H9 (cell line): ENCODE results near the gene TMED8. TPM values are rescaled to one million over a fixed set of nuclear protein-coding genes. Genes with fewer than 3 reads are reported as not detected.

Experiments used
- DNase-seq: peaks from one replicate; pipeline ENCODE4 v3.0.0-alpha.2; 2017
- H2AFZ ChIP-seq: one replicate; pipeline ENCODE4 v1.6.1; 2013; ENCODE audit warnings: mild to moderate bottlenecking, low read length, control low read depth, moderate library complexity
- H2AK5ac ChIP-seq: 2 replicates; pipeline ENCODE4 v1.6.1; 2013; ENCODE audit warnings: low read length, control low read depth, mixed read lengths; ENCODE audit not compliant: insufficient read length
- H2BK120ac ChIP-seq: one replicate; pipeline ENCODE4 v1.6.1; 2013; ENCODE audit warnings: low read depth, mild to moderate bottlenecking, low read length, control low read depth, inconsistent platforms; ENCODE audit not compliant: poor library complexity, severe bottlenecking
- H2BK12ac ChIP-seq: 2 replicates; pipeline ENCODE4 v1.6.1; 2013; ENCODE audit warnings: low read length, control low read depth, mixed read lengths, low read depth; ENCODE audit not compliant: insufficient read length
- H2BK15ac ChIP-seq: 2 replicates; pipeline ENCODE4 v1.6.1; 2013; ENCODE audit warnings: low read depth, low read length, control low read depth
- H2BK20ac ChIP-seq: one replicate; pipeline ENCODE4 v1.6.1; 2013; ENCODE audit warnings: low read depth, mild to moderate bottlenecking, low read length, control low read depth, inconsistent platforms; ENCODE audit not compliant: poor library complexity, severe bottlenecking
- H2BK5ac ChIP-seq: 2 replicates; pipeline ENCODE4 v1.6.1; 2013; ENCODE audit warnings: low read length, control low read depth, mixed read lengths; ENCODE audit not compliant: insufficient read length
- H3K14ac ChIP-seq: 2 replicates; pipeline ENCODE4 v1.6.1; 2013; ENCODE audit warnings: low read length, control low read depth; ENCODE audit not compliant: insufficient read depth
- H3K18ac ChIP-seq: 2 replicates; pipeline ENCODE4 v1.6.1; 2013; ENCODE audit warnings: low read depth, mild to moderate bottlenecking, mixed read lengths, low read length, control low read depth; ENCODE audit not compliant: insufficient read length
- H3K23ac ChIP-seq: 2 replicates; pipeline ENCODE4 v1.6.1; 2013; ENCODE audit warnings: low read length, control low read depth, mixed read lengths, low read depth; ENCODE audit not compliant: insufficient read length
- H3K23me2 ChIP-seq: 2 replicates; pipeline ENCODE4 v1.6.1; 2013; ENCODE audit warnings: low read depth, mild to moderate bottlenecking, mixed read lengths, low read length, control low read depth; ENCODE audit not compliant: insufficient read length, poor library complexity, severe bottlenecking
- H3K27ac ChIP-seq: 2 replicates; pipeline ENCODE4 v1.5.1; 2013; ENCODE audit warnings: low read length, control low read depth, mixed read lengths, low read depth; ENCODE audit not compliant: insufficient read length
- H3K27me3 ChIP-seq: 2 replicates; pipeline ENCODE4 v1.6.1; 2013; ENCODE audit warnings: low read length, control low read depth, inconsistent platforms; ENCODE audit not compliant: insufficient read depth
- H3K4ac ChIP-seq: 2 replicates; pipeline ENCODE4 v1.6.1; 2013; ENCODE audit warnings: low read depth, mild to moderate bottlenecking, control low read depth, inconsistent platforms, low read length, moderate library complexity
- H3K4me1 ChIP-seq: 2 replicates; pipeline ENCODE4 v1.6.1; 2013; ENCODE audit warnings: low read length, control low read depth, inconsistent platforms; ENCODE audit not compliant: insufficient read depth
- H3K4me2 ChIP-seq: 2 replicates; pipeline ENCODE4 v1.6.1; 2013; ENCODE audit warnings: low read length, control low read depth, mixed read lengths; ENCODE audit not compliant: insufficient read length, insufficient read depth
- H3K56ac ChIP-seq: 2 replicates; pipeline ENCODE4 v1.6.1; 2013; ENCODE audit warnings: low read depth, mild to moderate bottlenecking, mixed read lengths, low read length, control low read depth; ENCODE audit not compliant: insufficient read length
- H3K79me1 ChIP-seq: 2 replicates; pipeline ENCODE4 v1.6.1; 2013; ENCODE audit warnings: low read depth, mild to moderate bottlenecking, moderate library complexity, low read length, control low read depth, inconsistent platforms; ENCODE audit not compliant: insufficient read depth, poor library complexity, severe bottlenecking
- H3K79me2 ChIP-seq: 2 replicates; pipeline ENCODE4 v1.6.1; 2013; ENCODE audit warnings: low read length, control low read depth, inconsistent platforms; ENCODE audit not compliant: insufficient read depth
- H3K9ac ChIP-seq: 2 replicates; pipeline ENCODE4 v1.6.1; 2013; ENCODE audit warnings: low read length, control low read depth, mixed read lengths; ENCODE audit not compliant: insufficient read length; ENCODE audit errors: extremely low read depth
- H3K9me3 ChIP-seq: one replicate; pipeline ENCODE4 v1.6.1; 2013; ENCODE audit warnings: low read depth, low read length, inconsistent platforms; ENCODE audit not compliant: control insufficient read depth
- H3T11ph ChIP-seq: one replicate; pipeline ENCODE4 v1.6.1; 2013; ENCODE audit warnings: mild to moderate bottlenecking, low read length, control low read depth, inconsistent platforms
- H4K20me1 ChIP-seq: one replicate; pipeline ENCODE4 v1.6.1; 2013; ENCODE audit not compliant: control insufficient read depth, insufficient read length, insufficient read depth
- H4K5ac ChIP-seq: 2 replicates; pipeline ENCODE4 v1.6.1; 2013; ENCODE audit warnings: low read depth, mild to moderate bottlenecking, mixed read lengths, low read length, control low read depth; ENCODE audit not compliant: insufficient read length
- H4K8ac ChIP-seq: replicated peaks from 2 replicates; pipeline ENCODE4 v1.6.1; 2013; ENCODE audit warnings: low read length, control low read depth, mixed read lengths, low read depth; ENCODE audit not compliant: insufficient read length
- H4K91ac ChIP-seq: 2 replicates; pipeline ENCODE4 v1.6.1; 2013; ENCODE audit warnings: low read depth, mild to moderate bottlenecking, moderate library complexity, mixed read lengths, low read length, control low read depth; ENCODE audit not compliant: insufficient read length
- H3K27ac Mint-ChIP-seq, 3 experiments: 2 replicates in 2 of 3; 3 replicates in 1 of 3; pipeline ENCODE4 v1.8.0; 2020 to 2021; ENCODE audit warnings: mixed read lengths in 3 of 3, mild to moderate bottlenecking in 1 of 3, moderate library complexity in 1 of 3
- H3K27me3 Mint-ChIP-seq: 2 replicates; pipeline ENCODE4 v1.8.0; 2021; ENCODE audit warnings: low read depth, mild to moderate bottlenecking, moderate library complexity, mixed read lengths
- H3K36me3 Mint-ChIP-seq, 3 experiments: 2 replicates in 2 of 3; 3 replicates in 1 of 3; pipeline ENCODE4 v1.8.0; 2020 to 2021; ENCODE audit warnings: low read depth in 3 of 3, mixed read lengths in 3 of 3; ENCODE audit not compliant: insufficient read depth in 1 of 3
- H3K4me1 Mint-ChIP-seq, 2 experiments: 2 replicates each; pipeline ENCODE4 v1.8.0; 2020; ENCODE audit warnings: mixed read lengths in 2 of 2
- H3K4me3 Mint-ChIP-seq, 2 experiments: 2 replicates in 1 of 2; 3 replicates in 1 of 2; pipeline ENCODE4 v1.8.0; 2020 to 2021; ENCODE audit warnings: mild to moderate bottlenecking in 2 of 2, mixed read lengths in 2 of 2, moderate library complexity in 1 of 2
- H3K9me3 Mint-ChIP-seq, 2 experiments: 2 replicates in 1 of 2; 3 replicates in 1 of 2; pipeline ENCODE4 v1.8.0; 2020; ENCODE audit warnings: mild to moderate bottlenecking in 2 of 2, mixed read lengths in 2 of 2, moderate library complexity in 1 of 2
- CTCF ChIP-seq: fragments of 200-600 bp; sonication (generic); conservative IDR thresholded peaks from 3 replicates; pipeline ENCODE4 v1.8.0; 2021; ENCODE audit warnings: antibody characterized with exemption, mild to moderate bottlenecking
- WGBS: extraction: QIAGEN DNeasy Blood & Tissue Kit; methylation state at CpG from one replicate; pipeline ENCODE4 v1.1.7; 2013; ENCODE audit warnings: missing lambda C conversion rate, low lambda C conversion rate, mixed read lengths; ENCODE audit not compliant: insufficient read length; ENCODE audit errors: extremely low coverage; 5-methylcytosine and 5-hydroxymethylcytosine counted together
- total RNA-seq: library from RNA; stranded (reverse); gene quantifications from 2 replicates; pipeline ENCODE4 v1.2.1, GENCODE V29; 2021

The TMED8 gene
- total RNA-seq, 1 experiment from 2014 or later, result 9.5 TPM

- H3K14ac ChIP-seq, result no peak overlapping the region
- no peak overlapping the region for H4K8ac ChIP-seq
- no peak overlapping the region for H3K4me3 Mint-ChIP-seq
- H3K4me1 Mint-ChIP-seq, result no peaks in the 10 kb centered on the region
- no peaks in the 10 kb centered on the region for H3K9me3 ChIP-seq
- no peak overlapping the region for H3K56ac ChIP-seq
- no peak overlapping the region for H3K18ac ChIP-seq
- no peak for DNase-seq
- no peak overlapping the region for H2BK5ac ChIP-seq
- no peaks in the 10 kb centered on the region for H4K20me1 ChIP-seq
- no peaks in the 10 kb centered on the region for H3K27me3 ChIP-seq
- H4K5ac ChIP-seq, result no peak overlapping the region
- H2AFZ ChIP-seq, result no peak overlapping the region
- H3K23ac ChIP-seq, result no peak overlapping the region
- no peaks in the 10 kb centered on the region for H3K4me1 ChIP-seq
- no peaks in the 10 kb centered on the region for H3K36me3 Mint-ChIP-seq
- no peaks in the 10 kb centered on the region for H3K79me1 ChIP-seq
- no peak overlapping the region for H2BK15ac ChIP-seq
- H3K4me2 ChIP-seq, result no peak overlapping the region
- WGBS, result no CpG with 5 or more reads among the region's 4 CpGs
- H3K27ac Mint-ChIP-seq, result no peak overlapping the region
- H3K23me2 ChIP-seq, result no peaks in the 10 kb centered on the region
- H2BK12ac ChIP-seq, result no peak overlapping the region
- no peaks in the 10 kb centered on the region for H3K27me3 Mint-ChIP-seq
- H3K79me2 ChIP-seq, result no peaks in the 10 kb centered on the region
- no peaks in the 10 kb centered on the region for H3K9me3 Mint-ChIP-seq
- H2BK120ac ChIP-seq, result no peak overlapping the region
- no peak overlapping the region for H4K91ac ChIP-seq
- H3K27ac ChIP-seq, result no peak overlapping the region
- H3T11ph ChIP-seq, result no peak overlapping the region
- H3K4ac ChIP-seq, result no peak overlapping the region
- no peak for TF ChIP-seq CTCF
- no peak overlapping the region for H3K9ac ChIP-seq
- H2AK5ac ChIP-seq, result no peak overlapping the region
- no peak overlapping the region for H2BK20ac ChIP-seq
These were observed 20.0 kb downstream of the TMED8 start for GRCh38 chr14:77356899-77357298.
